ENCODE measurements around the gene RPRD2.

DNA sequence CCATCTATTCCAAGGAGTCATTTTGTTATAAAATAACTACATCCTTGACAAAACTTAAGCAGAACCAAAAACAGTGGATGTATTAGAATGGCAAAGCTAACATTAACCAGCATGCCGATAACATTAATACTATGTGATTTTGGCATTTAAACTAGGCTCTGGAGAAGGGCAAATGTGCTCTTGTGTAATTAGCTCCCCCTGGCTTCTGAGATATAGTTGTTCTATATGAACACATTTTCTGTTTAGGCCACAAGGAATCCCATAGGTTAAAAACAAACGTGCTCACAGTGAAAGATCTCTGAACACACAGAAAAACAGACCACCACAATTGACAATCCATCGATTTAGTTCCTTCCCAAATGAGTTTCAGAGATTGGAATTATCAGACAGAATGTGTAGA is 65.9 kb downstream of the RPRD2 start:
- TF ChIP-seq EZH2 (IDR thresholded peaks at IDR 0.05) (no peak), POLR2AphosphoS5 (IDR thresholded peaks at IDR 0.05; ENCODE audit: borderline replicate concordance, low read depth, low read length) (no peak)
